ENCODE measurements around the gene POP7. TPM values are rescaled to one million over a fixed set of nuclear protein-coding genes. Genes with fewer than 3 reads are reported as not detected.

Gene POP7
- polyA plus RNA-seq, 6 donors from 2014 or later = 25.3 to 41.0 (median 34.6) TPM

GRCh38 chr7:100730136-100730800 is 24.3 kb downstream of the POP7 start:
- Mint-ChIP-seq H3K27me3 (peaks cover 7 to 20% (median 17%) of the 10 kb centered on the region in 3 donors), H3K4me1 (peaks cover 4 to 5% (median 5%) of the 10 kb centered on the region in 3 donors), H3K27ac (no peak overlapping the region), H3K9me3 (no peaks in the 10 kb centered on the region), H3K36me3 (no peaks in the 10 kb centered on the region), H3K4me3 (no peak overlapping the region)
- DNase-seq (no peak), ATAC-seq (ENCODE audit: low read depth in 2 of 2) (no peak)

GRCh38 chr7:100731937-100732636 is 26.2 kb downstream of the POP7 start:
- Mint-ChIP-seq H3K4me3 (peak overlapping the region in 1 of 8 donors; percentile 61), H3K9me3 (no peaks in the 10 kb centered on the region), H3K36me3 (no peaks in the 10 kb centered on the region), H3K27ac (no peak overlapping the region), H3K4me1 (peaks cover 0 to 5% (median 3%) of the 10 kb centered on the region in 3 donors), H3K27me3 (peaks cover 4 to 22% (median 20%) of the 10 kb centered on the region in 3 donors)
- no peak for DNase-seq
- peak in 1 of 2 donors; percentile 23 for ATAC-seq (ENCODE audit: low read depth in 2 of 2)

GRCh38 chr7:100735730-100736129 is 29.8 kb downstream of the POP7 start:
- no peak overlapping the region for H3K4me3 Mint-ChIP-seq
- no peaks in the 10 kb centered on the region for H3K36me3 Mint-ChIP-seq
- peaks cover 0 to 5% (median 3%) of the 10 kb centered on the region in 3 donors for H3K4me1 Mint-ChIP-seq
- no peaks in the 10 kb centered on the region for H3K9me3 Mint-ChIP-seq
- no peak overlapping the region for H3K27ac Mint-ChIP-seq
- ATAC-seq (ENCODE audit: low read depth in 2 of 2) = no peak
- no peak for DNase-seq
- H3K27me3 Mint-ChIP-seq = peaks cover 0 to 12% (median 6%) of the 10 kb centered on the region in 3 donors

GRCh38 chr7:100736671-100737070 is 30.8 kb downstream of the POP7 start:
- DNase-seq (no peak), ATAC-seq (ENCODE audit: low read depth in 2 of 2) (no peak)
- Mint-ChIP-seq H3K9me3 (no peaks in the 10 kb centered on the region), H3K4me3 (no peak overlapping the region), H3K27me3 (peaks cover 0 to 12% (median 6%) of the 10 kb centered on the region in 3 donors), H3K27ac (no peak overlapping the region), H3K36me3 (no peaks in the 10 kb centered on the region), H3K4me1 (peaks cover 0 to 5% (median 3%) of the 10 kb centered on the region in 3 donors)

- Mint-ChIP-seq H3K4me3 (no peak overlapping the region), H3K27ac (no peak overlapping the region), H3K9me3 (peaks cover 0 to 6% (median 0%) of the 10 kb centered on the region in 7 donors), H3K36me3 (no peaks in the 10 kb centered on the region), H3K4me1 (peaks cover 3 to 6% (median 4%) of the 10 kb centered on the region in 3 donors), H3K27me3 (peaks cover 5 to 13% (median 6%) of the 10 kb centered on the region in 3 donors)
- no peak for ATAC-seq (ENCODE audit: low read depth in 2 of 2)
- DNase-seq = no peak
Observed at GRCh38 chr7:100739934-100740333, 34.0 kb downstream of the POP7 start.

- Mint-ChIP-seq H3K9me3 (peaks cover 0 to 6% (median 0%) of the 10 kb centered on the region in 7 donors), H3K27ac (peak overlapping the region in 3 of 6 donors; percentile 91 to 98 (median 97)), H3K27me3 (peaks cover 5 to 29% (median 26%) of the 10 kb centered on the region in 3 donors), H3K4me1 (peaks cover 3 to 10% (median 9%) of the 10 kb centered on the region in 3 donors), H3K4me3 (peak overlapping the region in 7 of 8 donors; percentile 29 to 96 (median 94)), H3K36me3 (no peaks in the 10 kb centered on the region)
- DNase-seq (no peak), ATAC-seq (ENCODE audit: low read depth in 2 of 2) (no peak)
Observed at GRCh38 chr7:100744605-100745004, 38.7 kb downstream of the POP7 start.

GRCh38 chr7:100745184-100745583 is 39.3 kb downstream of the POP7 start:
- Mint-ChIP-seq H3K4me1 (peaks cover 3 to 10% (median 9%) of the 10 kb centered on the region in 3 donors), H3K9me3 (peaks cover 0 to 6% (median 0%) of the 10 kb centered on the region in 7 donors), H3K27me3 (peaks cover 6 to 28% (median 24%) of the 10 kb centered on the region in 3 donors), H3K36me3 (no peaks in the 10 kb centered on the region), H3K27ac (peak overlapping the region; percentile 80 to 98 (median 90)), H3K4me3 (peak overlapping the region; percentile 74 to 96 (median 90))
- ATAC-seq (ENCODE audit: low read depth in 2 of 2) (peak; percentile 92 to 99), DNase-seq (peak; percentile 45)

- H3K9me3 Mint-ChIP-seq = no peaks in the 10 kb centered on the region
- DNase-seq (no peak), ATAC-seq (ENCODE audit: low read depth in 2 of 2) (no peak)
- H3K4me3 Mint-ChIP-seq = no peak overlapping the region
- H3K4me1 Mint-ChIP-seq = no peaks in the 10 kb centered on the region
- H3K27me3 Mint-ChIP-seq = peaks cover 19 to 44% (median 40%) of the 10 kb centered on the region in 3 donors
- H3K27ac Mint-ChIP-seq = no peak overlapping the region
- H3K36me3 Mint-ChIP-seq = no peaks in the 10 kb centered on the region
Observed at GRCh38 chr7:100752994-100753393, 47.1 kb downstream of the POP7 start.

- Mint-ChIP-seq H3K36me3 (no peaks in the 10 kb centered on the region), H3K4me1 (no peaks in the 10 kb centered on the region), H3K4me3 (no peak overlapping the region), H3K27ac (peak overlapping the region in 1 of 6 donors; percentile 6), H3K27me3 (peaks cover 19 to 38% (median 32%) of the 10 kb centered on the region in 3 donors), H3K9me3 (no peaks in the 10 kb centered on the region)
- DNase-seq (no peak), ATAC-seq (ENCODE audit: low read depth in 2 of 2) (no peak)
Observed at GRCh38 chr7:100753750-100754149, 47.8 kb downstream of the POP7 start.

Other genes with a start within 250 kb of the POP7 start
- gene SPACDR, start 241.9 kb upstream of the POP7 start, polyA plus RNA-seq (ENCODE audit: low read depth in 6 of 6) = under 1 TPM in 1 of 6 donors, not detected in 5; 0.45 TPM
- gene TSC22D4, start 226.9 kb upstream of the POP7 start, polyA plus RNA-seq (ENCODE audit: low read depth in 6 of 6) = 10 to 100 TPM; 17.5 to 23.6 (median 20.7) TPM
- gene NYAP1, start 222.2 kb upstream of the POP7 start, polyA plus RNA-seq (ENCODE audit: low read depth in 6 of 6) = not detected
- gene AGFG2, start 166.9 kb upstream of the POP7 start, polyA plus RNA-seq (ENCODE audit: low read depth in 6 of 6) = 1 to 10 TPM in 5 of 6 donors, not detected in 1; 3.1 to 5.9 (median 4.1) TPM
- gene SAP25, start 132.2 kb upstream of the POP7 start, polyA plus RNA-seq (ENCODE audit: low read depth in 6 of 6) = not detected
- gene LRCH4, start 120.0 kb upstream of the POP7 start, polyA plus RNA-seq (ENCODE audit: low read depth in 6 of 6) = 100 to 1,000 TPM in 4 of 6 donors, 10 to 100 TPM in 2; 81.4 to 172 (median 106) TPM
- 1 to 10 TPM in 2 of 6 donors, under 1 TPM in 3, not detected in 1; 0.13 to 1.7 (median 0.89) TPM for gene FBXO24, start 119.8 kb upstream of the POP7 start, polyA plus RNA-seq (ENCODE audit: low read depth in 6 of 6)
- gene PCOLCE, start 103.8 kb upstream of the POP7 start, polyA plus RNA-seq (ENCODE audit: low read depth in 6 of 6) = 1 to 10 TPM in 1 of 6 donors, under 1 TPM in 4, not detected in 1; 0.23 to 1.1 (median 0.86) TPM
- 10 to 100 TPM in 5 of 6 donors, 1 to 10 TPM in 1; 7.7 to 18.2 (median 13.1) TPM for gene MOSPD3, start 93.6 kb upstream of the POP7 start, polyA plus RNA-seq (ENCODE audit: low read depth in 6 of 6)
- 1 to 10 TPM in 1 of 6 donors, under 1 TPM in 3, not detected in 2; 0.58 to 1.3 (median 0.65) TPM for gene TFR2, start 64.6 kb upstream of the POP7 start, polyA plus RNA-seq (ENCODE audit: low read depth in 6 of 6)
- not detected for gene ACTL6B, start 49.7 kb upstream of the POP7 start, polyA plus RNA-seq (ENCODE audit: low read depth in 6 of 6)
- gene GNB2, start 32.4 kb upstream of the POP7 start, polyA plus RNA-seq (ENCODE audit: low read depth in 6 of 6) = 10 to 100 TPM; 46.2 to 65.4 (median 56.2) TPM
- 1 to 10 TPM in 4 of 6 donors, under 1 TPM in 2; 0.69 to 2.9 (median 1.2) TPM for gene GIGYF1, start 11.9 kb upstream of the POP7 start, polyA plus RNA-seq (ENCODE audit: low read depth in 6 of 6)
- not detected for gene EPO, start 14.3 kb downstream of the POP7 start, polyA plus RNA-seq (ENCODE audit: low read depth in 6 of 6)
- not detected for gene ZAN, start 27.5 kb downstream of the POP7 start, polyA plus RNA-seq (ENCODE audit: low read depth in 6 of 6)
- under 1 TPM in 4 of 6 donors, not detected in 2; 0.19 to 0.69 (median 0.47) TPM for gene EPHB4, start 121.4 kb downstream of the POP7 start, polyA plus RNA-seq (ENCODE audit: low read depth in 6 of 6)
- gene SLC12A9, start 146.6 kb downstream of the POP7 start, polyA plus RNA-seq (ENCODE audit: low read depth in 6 of 6) = 10 to 100 TPM in 4 of 6 donors, 1 to 10 TPM in 2; 7.8 to 13.1 (median 11.5) TPM
- gene TRIP6, start 161.3 kb downstream of the POP7 start, polyA plus RNA-seq (ENCODE audit: low read depth in 6 of 6) = 1 to 10 TPM; 2.1 to 5.7 (median 3.4) TPM
- 10 to 100 TPM; 17.5 to 79.0 (median 46.0) TPM for gene SRRT, start 169.0 kb downstream of the POP7 start, polyA plus RNA-seq (ENCODE audit: low read depth in 6 of 6)
- gene UFSP1, start 183.6 kb downstream of the POP7 start, polyA plus RNA-seq (ENCODE audit: low read depth in 6 of 6) = 1 to 10 TPM in 3 of 6 donors, under 1 TPM in 2, not detected in 1; 0.34 to 2.5 (median 1.7) TPM
- under 1 TPM in 2 of 6 donors, not detected in 4; 0.55 to 0.92 TPM for gene ACHE, start 189.8 kb downstream of the POP7 start, polyA plus RNA-seq (ENCODE audit: low read depth in 6 of 6)
- gene MUC3A, start 243.4 kb downstream of the POP7 start, polyA plus RNA-seq (ENCODE audit: low read depth in 6 of 6) = not detected

All from naive B cell (primary cell).